GM08714 (cell line): ENCODE measurements around the gene AKT1.
"Not testable (repeated sequence)": the region's sequence is repeated elsewhere in the genome, so short reads cannot be mapped to it uniquely, and the experiment has no call there.

Source experiments
- H3K4me3 ChIP-seq: fragments of 200-500 bp; sonication (Bioruptor generic); 2 replicates; pipeline ENCODE4 v1.5.1; 2014; ENCODE audit warnings: mild to moderate bottlenecking, low read length, inconsistent platforms
- ZNF274 ChIP-seq: IDR thresholded peaks from 2 replicates; pipeline ENCODE4 v1.6.1; 2012; ENCODE audit warnings: mild to moderate bottlenecking, low read depth, low read length

Gene AKT1

GRCh38 chr14:104794993-104795780, at the start of gene AKT1:
TSS of gene AKT1 (minus strand) at chr14:104795748. CDS start at chr14:104792643, 3,105 bp downstream.
- H3K4me3 ChIP-seq = peak within 1 kb of the TSS; percentile 59
- TF ChIP-seq ZNF274 = no peak

GRCh38 chr14:104845033-104845666, 49.6 kb upstream of the AKT1 start:
- no peak for TF ChIP-seq ZNF274
- H3K4me3 ChIP-seq = no peak overlapping the region

GRCh38 chr14:104844306-104845032, 48.9 kb upstream of the AKT1 start:
- no peak for TF ChIP-seq ZNF274
- H3K4me3 ChIP-seq = no peak overlapping the region

- no peak for TF ChIP-seq ZNF274
- no peak overlapping the region for H3K4me3 ChIP-seq
Measured at GRCh38 chr14:104843442-104844305, 48.1 kb upstream of the AKT1 start.

- no peak overlapping the region for H3K4me3 ChIP-seq
- no peak for TF ChIP-seq ZNF274
Measured at GRCh38 chr14:104843006-104843405, 47.5 kb upstream of the AKT1 start.

- no peak overlapping the region for H3K4me3 ChIP-seq
- TF ChIP-seq ZNF274 = no peak
Measured at GRCh38 chr14:104841730-104842129, 46.2 kb upstream of the AKT1 start.

- not testable (repeated sequence) for H3K4me3 ChIP-seq
Measured at GRCh38 chr14:104836171-104836935, 40.8 kb upstream of the AKT1 start.

GRCh38 chr14:104830781-104831180, 35.2 kb upstream of the AKT1 start:
- H3K4me3 ChIP-seq = no peak overlapping the region
- TF ChIP-seq ZNF274 = no peak

GRCh38 chr14:104827177-104828055, 31.9 kb upstream of the AKT1 start:
- no peak overlapping the region for H3K4me3 ChIP-seq
- no peak for TF ChIP-seq ZNF274

GRCh38 chr14:104826861-104827176, 31.3 kb upstream of the AKT1 start:
- no peak for TF ChIP-seq ZNF274
- no peak overlapping the region for H3K4me3 ChIP-seq

- no peak for TF ChIP-seq ZNF274
- peak overlapping the region; percentile 62; the same call in 1 of the 2 replicates for H3K4me3 ChIP-seq
Measured at GRCh38 chr14:104826189-104826860, 30.8 kb upstream of the AKT1 start.
